Ishikawa (cell line): ENCODE measurements around the gene FNBP1.

Experiments
- CEBPB ChIP-seq: IDR thresholded peaks from 2 replicates; pipeline ENCODE4 v1.6.1; 2012
- CREB1 ChIP-seq: IDR thresholded peaks from 2 replicates; pipeline ENCODE4 v1.6.1; 2012; ENCODE audit warnings: low read depth
- EGR1 ChIP-seq: IDR thresholded peaks from 2 replicates; pipeline ENCODE4 v1.6.1; 2012
- EP300 ChIP-seq: IDR thresholded peaks from 2 replicates; pipeline ENCODE4 v1.6.1; 2012; ENCODE audit warnings: borderline replicate concordance
- FOXM1 ChIP-seq: IDR thresholded peaks from 2 replicates; pipeline ENCODE4 v1.6.1; 2012; ENCODE audit warnings: low read depth, borderline replicate concordance
- MAX ChIP-seq: IDR thresholded peaks from 2 replicates; pipeline ENCODE4 v1.6.1; 2012
- NFIC ChIP-seq: IDR thresholded peaks from 2 replicates; pipeline ENCODE4 v1.6.1; 2012
- RAD21 ChIP-seq: IDR thresholded peaks from 2 replicates; pipeline ENCODE4 v1.6.1; 2012; ENCODE audit warnings: low read depth
- REST ChIP-seq: IDR thresholded peaks from 2 replicates; pipeline ENCODE4 v1.6.1; 2012; ENCODE audit warnings: low read depth, mild to moderate bottlenecking
- TAF1 ChIP-seq: IDR thresholded peaks from 2 replicates; pipeline ENCODE4 v1.6.1; 2012; ENCODE audit warnings: low read depth, mild to moderate bottlenecking
- TCF12 ChIP-seq: IDR thresholded peaks from 2 replicates; pipeline ENCODE4 v1.6.1; 2012; ENCODE audit warnings: low read depth
- TEAD4 ChIP-seq: IDR thresholded peaks from 2 replicates; pipeline ENCODE4 v1.6.1; 2012
- USF1 ChIP-seq: IDR thresholded peaks from 2 replicates; pipeline ENCODE4 v1.6.1; 2012
- YY1 ChIP-seq: IDR thresholded peaks from 2 replicates; pipeline ENCODE4 v1.6.1; 2012; ENCODE audit warnings: low read depth
- ZBTB7A ChIP-seq: IDR thresholded peaks from 2 replicates; pipeline ENCODE4 v1.6.1; 2012; ENCODE audit warnings: low read depth

FNBP1 gene

GRCh38 chr9:129885018-129885669 is 157.8 kb downstream of the FNBP1 start:
- TF ChIP-seq EP300 = no peak

GRCh38 chr9:129884220-129885017 is 158.6 kb downstream of the FNBP1 start:
- TF ChIP-seq FOXM1 = no peak
- TF ChIP-seq YY1 = peak; percentile 58; the same call in 1 of the 2 replicates
- TF ChIP-seq NFIC = no peak
- no peak for TF ChIP-seq EGR1
- no peak for TF ChIP-seq EP300
- no peak for TF ChIP-seq CEBPB
- TF ChIP-seq ZBTB7A = no peak

GRCh38 chr9:129881547-129882324 is 161.3 kb downstream of the FNBP1 start:
- TF ChIP-seq TEAD4 = no peak

GRCh38 chr9:129880654-129881546 is 162.1 kb downstream of the FNBP1 start:
- TF ChIP-seq NFIC (no peak), USF1 (no peak), EP300 (no peak), ZBTB7A (no peak), REST (no peak), CEBPB (no peak), RAD21 (no peak), TAF1 (no peak), MAX (no peak), TEAD4 (no peak), FOXM1 (no peak), YY1 (no peak)

GRCh38 chr9:129879991-129880653 is 162.9 kb downstream of the FNBP1 start:
- TF ChIP-seq CEBPB (no peak), ZBTB7A (no peak), CREB1 (no peak), TEAD4 (no peak), EGR1 (no peak), MAX (no peak), REST (no peak), USF1 (no peak), YY1 (no peak), NFIC (no peak), TAF1 (no peak), EP300 (no peak), RAD21 (no peak), FOXM1 (no peak), TCF12 (no peak)
